H9 (cell line): ENCODE measurements around the gene OR4D1. TPM values are rescaled to one million over a fixed set of nuclear protein-coding genes. Genes with fewer than 3 reads are reported as not detected.

ENCODE experiments used
- DNase-seq: peaks from one replicate; pipeline ENCODE4 v3.0.0-alpha.2; 2017
- H2AFZ ChIP-seq: one replicate; pipeline ENCODE4 v1.6.1; 2013; ENCODE audit warnings: mild to moderate bottlenecking, low read length, control low read depth, moderate library complexity
- H2AK5ac ChIP-seq: 2 replicates; pipeline ENCODE4 v1.6.1; 2013; ENCODE audit warnings: low read length, control low read depth, mixed read lengths; ENCODE audit not compliant: insufficient read length
- H2BK120ac ChIP-seq: one replicate; pipeline ENCODE4 v1.6.1; 2013; ENCODE audit warnings: low read depth, mild to moderate bottlenecking, low read length, control low read depth, inconsistent platforms; ENCODE audit not compliant: poor library complexity, severe bottlenecking
- H2BK12ac ChIP-seq: 2 replicates; pipeline ENCODE4 v1.6.1; 2013; ENCODE audit warnings: low read length, control low read depth, mixed read lengths, low read depth; ENCODE audit not compliant: insufficient read length
- H2BK15ac ChIP-seq: 2 replicates; pipeline ENCODE4 v1.6.1; 2013; ENCODE audit warnings: low read depth, low read length, control low read depth
- H2BK20ac ChIP-seq: one replicate; pipeline ENCODE4 v1.6.1; 2013; ENCODE audit warnings: low read depth, mild to moderate bottlenecking, low read length, control low read depth, inconsistent platforms; ENCODE audit not compliant: poor library complexity, severe bottlenecking
- H2BK5ac ChIP-seq: 2 replicates; pipeline ENCODE4 v1.6.1; 2013; ENCODE audit warnings: low read length, control low read depth, mixed read lengths; ENCODE audit not compliant: insufficient read length
- H3K14ac ChIP-seq: 2 replicates; pipeline ENCODE4 v1.6.1; 2013; ENCODE audit warnings: low read length, control low read depth; ENCODE audit not compliant: insufficient read depth
- H3K18ac ChIP-seq: 2 replicates; pipeline ENCODE4 v1.6.1; 2013; ENCODE audit warnings: low read depth, mild to moderate bottlenecking, mixed read lengths, low read length, control low read depth; ENCODE audit not compliant: insufficient read length
- H3K23ac ChIP-seq: 2 replicates; pipeline ENCODE4 v1.6.1; 2013; ENCODE audit warnings: low read length, control low read depth, mixed read lengths, low read depth; ENCODE audit not compliant: insufficient read length
- H3K23me2 ChIP-seq: 2 replicates; pipeline ENCODE4 v1.6.1; 2013; ENCODE audit warnings: low read depth, mild to moderate bottlenecking, mixed read lengths, low read length, control low read depth; ENCODE audit not compliant: insufficient read length, poor library complexity, severe bottlenecking
- H3K27ac ChIP-seq: 2 replicates; pipeline ENCODE4 v1.5.1; 2013; ENCODE audit warnings: low read length, control low read depth, mixed read lengths, low read depth; ENCODE audit not compliant: insufficient read length
- H3K27me3 ChIP-seq: 2 replicates; pipeline ENCODE4 v1.6.1; 2013; ENCODE audit warnings: low read length, control low read depth, inconsistent platforms; ENCODE audit not compliant: insufficient read depth
- H3K4ac ChIP-seq: 2 replicates; pipeline ENCODE4 v1.6.1; 2013; ENCODE audit warnings: low read depth, mild to moderate bottlenecking, control low read depth, inconsistent platforms, low read length, moderate library complexity
- H3K4me1 ChIP-seq: 2 replicates; pipeline ENCODE4 v1.6.1; 2013; ENCODE audit warnings: low read length, control low read depth, inconsistent platforms; ENCODE audit not compliant: insufficient read depth
- H3K4me2 ChIP-seq: 2 replicates; pipeline ENCODE4 v1.6.1; 2013; ENCODE audit warnings: low read length, control low read depth, mixed read lengths; ENCODE audit not compliant: insufficient read length, insufficient read depth
- H3K56ac ChIP-seq: 2 replicates; pipeline ENCODE4 v1.6.1; 2013; ENCODE audit warnings: low read depth, mild to moderate bottlenecking, mixed read lengths, low read length, control low read depth; ENCODE audit not compliant: insufficient read length
- H3K79me1 ChIP-seq: 2 replicates; pipeline ENCODE4 v1.6.1; 2013; ENCODE audit warnings: low read depth, mild to moderate bottlenecking, moderate library complexity, low read length, control low read depth, inconsistent platforms; ENCODE audit not compliant: insufficient read depth, poor library complexity, severe bottlenecking
- H3K79me2 ChIP-seq: 2 replicates; pipeline ENCODE4 v1.6.1; 2013; ENCODE audit warnings: low read length, control low read depth, inconsistent platforms; ENCODE audit not compliant: insufficient read depth
- H3K9ac ChIP-seq: 2 replicates; pipeline ENCODE4 v1.6.1; 2013; ENCODE audit warnings: low read length, control low read depth, mixed read lengths; ENCODE audit not compliant: insufficient read length; ENCODE audit errors: extremely low read depth
- H3K9me3 ChIP-seq: one replicate; pipeline ENCODE4 v1.6.1; 2013; ENCODE audit warnings: low read depth, low read length, inconsistent platforms; ENCODE audit not compliant: control insufficient read depth
- H3T11ph ChIP-seq: one replicate; pipeline ENCODE4 v1.6.1; 2013; ENCODE audit warnings: mild to moderate bottlenecking, low read length, control low read depth, inconsistent platforms
- H4K20me1 ChIP-seq: one replicate; pipeline ENCODE4 v1.6.1; 2013; ENCODE audit not compliant: control insufficient read depth, insufficient read length, insufficient read depth
- H4K5ac ChIP-seq: 2 replicates; pipeline ENCODE4 v1.6.1; 2013; ENCODE audit warnings: low read depth, mild to moderate bottlenecking, mixed read lengths, low read length, control low read depth; ENCODE audit not compliant: insufficient read length
- H4K8ac ChIP-seq: replicated peaks from 2 replicates; pipeline ENCODE4 v1.6.1; 2013; ENCODE audit warnings: low read length, control low read depth, mixed read lengths, low read depth; ENCODE audit not compliant: insufficient read length
- H4K91ac ChIP-seq: 2 replicates; pipeline ENCODE4 v1.6.1; 2013; ENCODE audit warnings: low read depth, mild to moderate bottlenecking, moderate library complexity, mixed read lengths, low read length, control low read depth; ENCODE audit not compliant: insufficient read length
- H3K27ac Mint-ChIP-seq, 3 experiments: 2 replicates in 2 of 3; 3 replicates in 1 of 3; pipeline ENCODE4 v1.8.0; 2020 to 2021; ENCODE audit warnings: mixed read lengths in 3 of 3, mild to moderate bottlenecking in 1 of 3, moderate library complexity in 1 of 3
- H3K27me3 Mint-ChIP-seq: 2 replicates; pipeline ENCODE4 v1.8.0; 2021; ENCODE audit warnings: low read depth, mild to moderate bottlenecking, moderate library complexity, mixed read lengths
- H3K36me3 Mint-ChIP-seq, 3 experiments: 2 replicates in 2 of 3; 3 replicates in 1 of 3; pipeline ENCODE4 v1.8.0; 2020 to 2021; ENCODE audit warnings: low read depth in 3 of 3, mixed read lengths in 3 of 3; ENCODE audit not compliant: insufficient read depth in 1 of 3
- H3K4me1 Mint-ChIP-seq, 2 experiments: 2 replicates each; pipeline ENCODE4 v1.8.0; 2020; ENCODE audit warnings: mixed read lengths in 2 of 2
- H3K4me3 Mint-ChIP-seq, 2 experiments: 2 replicates in 1 of 2; 3 replicates in 1 of 2; pipeline ENCODE4 v1.8.0; 2020 to 2021; ENCODE audit warnings: mild to moderate bottlenecking in 2 of 2, mixed read lengths in 2 of 2, moderate library complexity in 1 of 2
- H3K9me3 Mint-ChIP-seq, 2 experiments: 2 replicates in 1 of 2; 3 replicates in 1 of 2; pipeline ENCODE4 v1.8.0; 2020; ENCODE audit warnings: mild to moderate bottlenecking in 2 of 2, mixed read lengths in 2 of 2, moderate library complexity in 1 of 2
- WGBS: extraction: QIAGEN DNeasy Blood & Tissue Kit; methylation state at CpG from one replicate; pipeline ENCODE4 v1.1.7; 2013; ENCODE audit warnings: missing lambda C conversion rate, low lambda C conversion rate, mixed read lengths; ENCODE audit not compliant: insufficient read length; ENCODE audit errors: extremely low coverage; 5-methylcytosine and 5-hydroxymethylcytosine counted together
- total RNA-seq: library from RNA; stranded (reverse); gene quantifications from 2 replicates; pipeline ENCODE4 v1.2.1, GENCODE V29; 2021
- TF ChIP-seq, protein P1 (sequence below): fragments of 200-600 bp; sonication (generic); conservative IDR thresholded peaks from 3 replicates; pipeline ENCODE4 v1.8.0; 2021; ENCODE audit warnings: antibody characterized with exemption, mild to moderate bottlenecking

OR4D1 gene
- total RNA-seq, 1 experiment from 2014 or later = 0.11 TPM

DNA sequence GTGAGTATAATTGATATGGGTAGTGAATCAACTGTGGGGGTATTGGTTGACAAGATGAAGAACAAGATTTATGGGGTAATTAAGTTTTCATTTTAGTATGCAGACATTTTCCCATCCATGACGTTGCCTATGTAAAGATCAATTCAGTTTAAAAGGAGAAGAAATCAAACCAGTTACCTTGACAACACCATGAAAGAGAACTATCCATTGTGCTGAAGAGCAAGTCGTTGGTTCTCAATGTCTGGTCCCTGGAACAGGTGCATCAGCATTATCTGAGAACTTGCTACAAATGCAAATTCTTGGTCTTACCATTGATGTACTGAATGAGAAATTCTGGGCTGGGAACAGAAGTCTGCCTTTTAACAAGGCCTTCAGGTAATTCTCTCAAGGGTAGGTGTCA lies 17.8 kb downstream of the OR4D1 start:
- Mint-ChIP-seq H3K9me3 (peaks cover 0 to 3% of the 10 kb centered on the region in 2 experiments; a peak in 1 of 5 replicates), H3K4me3 (no peak overlapping the region), H3K4me1 (no peaks in the 10 kb centered on the region), H3K27me3 (peaks cover 81% of the 10 kb centered on the region), H3K27ac (no peak overlapping the region), H3K36me3 (no peaks in the 10 kb centered on the region)
- H3K56ac ChIP-seq = no peak overlapping the region
- no peak overlapping the region for H3T11ph ChIP-seq
- no peak for DNase-seq
- H2BK120ac ChIP-seq = no peak overlapping the region
- H3K9me3 ChIP-seq = no peaks in the 10 kb centered on the region
- H3K23me2 ChIP-seq = no peaks in the 10 kb centered on the region
- H3K14ac ChIP-seq = no peak overlapping the region
- H3K4me1 ChIP-seq = no peaks in the 10 kb centered on the region
- H3K79me1 ChIP-seq = no peaks in the 10 kb centered on the region
- H2BK5ac ChIP-seq = no peak overlapping the region
- no peak overlapping the region for H3K23ac ChIP-seq
- no peak overlapping the region for H2BK15ac ChIP-seq
- no peak overlapping the region for H4K5ac ChIP-seq
- H3K9ac ChIP-seq = no peak overlapping the region
- no peak overlapping the region for H2BK20ac ChIP-seq
- H3K27me3 ChIP-seq = no peaks in the 10 kb centered on the region
- TF ChIP-seq, protein P1, sequence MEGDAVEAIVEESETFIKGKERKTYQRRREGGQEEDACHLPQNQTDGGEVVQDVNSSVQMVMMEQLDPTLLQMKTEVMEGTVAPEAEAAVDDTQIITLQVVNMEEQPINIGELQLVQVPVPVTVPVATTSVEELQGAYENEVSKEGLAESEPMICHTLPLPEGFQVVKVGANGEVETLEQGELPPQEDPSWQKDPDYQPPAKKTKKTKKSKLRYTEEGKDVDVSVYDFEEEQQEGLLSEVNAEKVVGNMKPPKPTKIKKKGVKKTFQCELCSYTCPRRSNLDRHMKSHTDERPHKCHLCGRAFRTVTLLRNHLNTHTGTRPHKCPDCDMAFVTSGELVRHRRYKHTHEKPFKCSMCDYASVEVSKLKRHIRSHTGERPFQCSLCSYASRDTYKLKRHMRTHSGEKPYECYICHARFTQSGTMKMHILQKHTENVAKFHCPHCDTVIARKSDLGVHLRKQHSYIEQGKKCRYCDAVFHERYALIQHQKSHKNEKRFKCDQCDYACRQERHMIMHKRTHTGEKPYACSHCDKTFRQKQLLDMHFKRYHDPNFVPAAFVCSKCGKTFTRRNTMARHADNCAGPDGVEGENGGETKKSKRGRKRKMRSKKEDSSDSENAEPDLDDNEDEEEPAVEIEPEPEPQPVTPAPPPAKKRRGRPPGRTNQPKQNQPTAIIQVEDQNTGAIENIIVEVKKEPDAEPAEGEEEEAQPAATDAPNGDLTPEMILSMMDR = no peak
- no peak overlapping the region for H3K4me2 ChIP-seq
- no peak overlapping the region for H3K27ac ChIP-seq
- H2AK5ac ChIP-seq = no peak overlapping the region
- H4K20me1 ChIP-seq = no peaks in the 10 kb centered on the region
- H4K91ac ChIP-seq = no peak overlapping the region
- no CpG with 5 or more reads among the region's 2 CpGs for WGBS
- no peak overlapping the region for H2AFZ ChIP-seq
- no peak overlapping the region for H3K18ac ChIP-seq
- H3K4ac ChIP-seq = no peak overlapping the region
- no peak overlapping the region for H2BK12ac ChIP-seq
- H4K8ac ChIP-seq = no peak overlapping the region
- H3K79me2 ChIP-seq = no peaks in the 10 kb centered on the region
